ENCODE results near the gene PMPCA. TPM values are rescaled to one million over a fixed set of nuclear protein-coding genes. Genes with fewer than 3 reads are reported as not detected.

Gene PMPCA
- total RNA-seq, 1 donor from 2014 or later: 51.2 TPM

DNA sequence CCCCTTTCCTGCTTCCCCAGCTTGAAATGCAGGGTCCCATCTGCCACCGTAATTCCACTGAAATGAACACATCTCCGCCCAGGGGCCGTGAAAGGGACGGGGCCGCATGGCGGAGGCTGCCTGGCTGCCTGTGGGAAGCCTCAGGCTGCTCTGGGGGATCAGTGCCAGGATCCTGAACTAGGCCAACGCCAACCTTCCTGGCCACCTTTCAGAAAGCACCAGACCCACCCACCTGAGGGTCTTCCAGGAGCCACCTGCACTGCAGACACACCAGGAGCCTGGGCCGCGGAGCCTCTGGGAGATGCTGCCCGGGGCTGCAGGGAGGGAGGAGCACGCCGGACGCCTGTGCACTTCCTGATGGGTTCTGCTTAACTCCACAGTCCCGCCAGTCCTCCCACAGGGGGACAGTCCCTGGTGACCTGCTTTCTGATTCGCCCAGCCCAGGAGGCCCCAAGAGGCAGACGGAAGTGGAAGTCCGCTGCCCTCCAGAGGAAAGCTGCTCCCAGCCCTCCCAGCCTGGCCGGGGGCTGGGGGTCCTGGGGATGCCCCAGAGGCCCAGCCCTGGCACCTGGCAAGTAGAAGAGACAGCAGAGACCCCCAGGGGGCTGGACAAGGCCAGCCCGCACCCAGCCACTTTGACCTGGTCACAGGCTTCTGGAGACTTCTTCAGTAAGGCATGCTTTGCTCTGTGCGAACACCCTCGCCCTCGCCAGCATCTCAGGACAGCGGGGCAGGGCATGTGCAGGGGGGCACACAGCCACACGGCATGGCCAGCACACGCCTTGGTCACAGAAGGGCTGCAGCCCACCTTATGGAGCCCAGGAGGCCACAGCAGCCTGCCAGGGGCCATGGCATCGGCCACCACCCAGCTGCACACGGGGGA lies 36.9 kb upstream of the PMPCA start, which contains the start of gene CARD9:
Gene CARD9, minus strand, starts transcription at position 370 of the 883 bp plus-strand sequence. CDS start 1,591 bp downstream, outside the sequence.
- no peak for DNase-seq (ENCODE audit: low spot score)

DNA sequence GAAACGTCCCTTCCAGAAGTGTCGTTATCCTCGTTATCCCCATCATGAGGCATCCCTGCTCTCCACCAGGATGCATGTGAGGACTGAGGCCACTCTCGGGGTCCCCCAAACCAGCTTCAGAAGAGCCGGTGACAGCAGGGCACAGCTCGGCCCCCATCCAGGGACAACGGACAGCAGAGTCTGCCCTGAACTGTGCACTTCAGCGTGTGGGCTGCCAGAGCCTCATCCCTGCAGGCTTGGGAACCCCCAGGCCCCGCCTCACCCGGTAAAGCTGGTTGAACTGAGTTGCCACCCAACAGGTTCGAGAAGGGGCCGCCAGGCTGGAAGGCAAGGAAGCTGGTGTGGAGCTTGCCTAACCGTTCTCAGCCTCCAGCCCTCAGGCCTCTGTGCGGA lies 36.3 kb upstream of the PMPCA start:
- no peak for DNase-seq (ENCODE audit: low spot score)

DNA sequence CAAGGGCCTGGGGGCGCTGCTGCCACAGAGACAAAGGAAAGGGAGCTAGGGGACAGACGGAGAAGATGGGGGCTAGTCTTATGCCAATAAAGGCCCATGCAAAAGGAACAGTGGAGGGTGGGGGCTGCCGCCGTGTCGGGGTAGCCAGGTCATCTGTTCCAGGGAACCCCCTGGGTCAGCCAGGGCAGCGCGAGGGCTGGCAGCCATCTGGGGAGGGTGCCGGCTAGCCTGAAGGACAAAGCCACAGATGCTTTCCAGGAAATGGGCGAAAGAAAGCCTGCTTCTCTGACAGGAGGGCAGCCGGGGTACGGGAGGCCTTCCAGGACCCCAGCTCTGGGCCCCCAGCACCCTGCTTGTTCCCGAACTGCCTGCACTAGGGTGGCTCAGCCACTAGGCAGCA lies 35.4 kb upstream of the PMPCA start:
- DNase-seq (ENCODE audit: low spot score): no peak

DNA sequence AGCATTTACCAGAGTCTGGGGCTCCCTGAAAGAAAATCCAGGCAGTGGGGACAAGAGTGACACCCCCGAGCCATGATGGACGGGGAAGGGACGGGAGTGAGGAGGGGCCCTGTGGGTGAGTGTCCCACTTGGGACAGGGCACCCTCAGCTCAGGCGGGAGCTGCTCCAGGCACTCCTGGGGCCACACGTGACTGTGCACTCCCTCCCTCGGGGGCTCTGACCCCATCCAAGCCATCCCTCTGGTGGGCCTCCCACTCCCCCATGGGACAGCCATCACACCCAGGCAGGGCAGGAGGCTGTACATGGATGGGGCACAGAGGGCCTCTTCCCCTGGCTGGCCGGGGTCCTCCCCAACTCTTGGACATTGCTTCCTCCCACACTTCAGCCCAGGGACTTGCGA lies 34.0 kb upstream of the PMPCA start:
- DNase-seq (ENCODE audit: low spot score): no peak

DNA sequence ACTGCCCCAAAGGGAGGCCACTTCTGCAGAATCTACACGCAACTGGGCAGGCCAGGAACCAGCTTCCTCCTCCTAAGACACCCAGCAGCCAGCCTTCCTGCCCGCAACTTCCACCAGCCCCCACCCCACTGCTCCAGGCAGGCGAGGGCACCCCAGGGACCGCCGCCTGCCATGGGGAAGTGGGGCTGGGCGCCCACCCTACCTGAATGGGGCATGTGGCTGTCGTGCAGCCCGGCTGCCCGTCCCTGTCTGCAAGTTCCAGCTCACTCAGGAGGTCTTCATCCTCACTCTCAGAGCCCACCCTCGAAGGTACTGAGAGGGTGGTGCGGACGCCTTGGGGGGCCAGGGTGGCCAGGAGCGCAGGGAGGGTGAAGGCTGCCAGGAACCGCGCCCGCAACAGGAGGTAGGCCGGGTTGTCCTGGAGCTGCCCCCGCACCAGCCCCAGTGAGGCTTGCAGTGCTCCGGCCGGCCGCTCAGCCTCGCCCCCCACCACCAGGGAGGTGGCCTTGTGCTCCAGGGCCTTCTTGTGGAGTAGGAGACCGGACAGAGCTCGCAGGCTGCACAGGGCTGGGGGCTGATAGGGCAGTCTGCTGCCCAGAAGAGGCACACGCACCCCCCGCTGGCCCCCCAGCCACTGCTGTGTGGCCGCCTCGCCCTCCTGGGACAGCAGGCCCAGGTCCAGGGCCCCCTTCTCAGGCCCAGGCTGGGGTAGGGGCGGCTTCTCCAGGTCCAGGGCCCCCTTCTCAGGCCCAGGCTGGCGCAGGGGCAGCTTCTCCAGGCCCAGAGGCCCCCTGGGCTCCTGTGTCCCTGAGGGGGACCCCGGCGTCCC lies 32.9 kb upstream of the PMPCA start:
- no peak for DNase-seq (ENCODE audit: low spot score)

DNA sequence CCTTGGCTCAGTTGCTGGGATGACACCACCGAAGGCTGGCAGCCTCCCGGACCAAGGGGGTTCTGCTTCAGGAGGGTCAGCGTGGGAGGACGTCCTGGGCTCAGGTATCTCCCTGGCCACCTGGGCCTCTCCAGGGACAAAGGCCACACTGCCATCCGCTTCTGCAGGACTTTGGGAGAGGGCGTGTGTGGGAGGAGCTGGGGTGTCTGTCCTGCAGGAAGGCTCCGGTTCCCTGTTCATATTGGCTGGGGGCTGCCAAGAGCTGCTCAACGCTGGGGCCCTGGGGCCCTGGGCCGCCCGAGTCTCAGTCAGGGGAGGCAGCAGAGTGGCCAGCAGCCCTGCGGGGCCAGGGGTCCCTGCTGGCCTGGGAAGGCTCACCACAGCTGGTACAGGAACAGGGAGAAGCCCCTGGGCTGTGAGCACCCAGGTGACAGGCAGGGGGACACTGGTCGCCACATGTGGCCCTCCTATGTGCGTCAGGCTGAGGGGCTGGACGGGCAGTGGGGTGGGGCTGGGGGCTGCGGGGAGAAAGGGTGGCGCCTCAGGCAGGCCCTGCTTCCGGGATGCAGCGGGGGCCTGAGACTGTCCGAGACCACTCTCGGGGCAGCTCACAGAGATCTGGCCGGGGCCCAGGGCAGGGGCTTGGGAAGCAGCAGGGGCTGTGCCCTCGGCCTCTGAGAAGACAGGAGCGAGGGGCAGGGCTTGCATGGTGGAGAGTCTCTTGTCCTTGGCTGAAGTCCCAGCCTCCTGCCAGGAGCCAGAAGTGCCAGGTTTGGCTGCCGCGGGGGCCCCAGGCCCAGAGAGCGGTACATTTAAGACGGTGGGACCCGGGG lies 32.1 kb upstream of the PMPCA start:
- DNase-seq (ENCODE audit: low spot score): no peak

DNA sequence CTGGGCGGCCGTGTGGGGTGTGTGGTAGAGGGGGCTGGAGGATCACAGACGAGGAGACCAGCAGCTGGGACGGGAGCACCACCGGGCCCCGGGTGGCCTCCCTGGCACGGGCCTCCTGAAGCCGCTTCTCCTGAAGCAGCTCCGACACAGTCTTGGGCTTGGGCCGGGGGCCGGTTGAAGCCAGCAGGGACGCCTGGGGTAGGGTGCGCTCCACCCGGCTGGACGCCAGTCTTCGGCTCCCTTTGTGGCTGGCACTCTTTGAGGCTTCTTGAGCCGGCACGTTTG lies 31.5 kb upstream of the PMPCA start:
- DNase-seq (ENCODE audit: low spot score): no peak

DNA sequence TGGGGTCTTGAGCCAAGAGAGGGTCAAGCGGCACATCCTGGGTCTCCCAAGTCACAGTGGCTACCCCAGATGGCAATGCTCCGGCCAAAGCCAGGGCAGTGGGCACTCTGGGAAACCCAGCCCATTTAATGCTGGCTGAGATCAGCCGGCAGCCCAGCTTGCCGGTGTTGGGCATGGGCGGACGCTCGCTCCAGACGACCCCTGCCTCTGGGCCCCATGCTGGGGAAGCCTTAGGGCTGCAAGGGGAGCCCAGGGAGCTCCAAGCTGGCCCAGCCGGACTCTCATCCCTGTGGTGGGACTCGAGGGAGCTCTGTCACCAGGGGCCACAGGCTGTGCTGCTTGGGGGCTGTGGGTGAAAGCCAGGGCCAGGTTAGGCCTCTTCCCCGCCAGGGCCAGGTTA lies 31.1 kb upstream of the PMPCA start:
- no peak for DNase-seq (ENCODE audit: low spot score)

DNA sequence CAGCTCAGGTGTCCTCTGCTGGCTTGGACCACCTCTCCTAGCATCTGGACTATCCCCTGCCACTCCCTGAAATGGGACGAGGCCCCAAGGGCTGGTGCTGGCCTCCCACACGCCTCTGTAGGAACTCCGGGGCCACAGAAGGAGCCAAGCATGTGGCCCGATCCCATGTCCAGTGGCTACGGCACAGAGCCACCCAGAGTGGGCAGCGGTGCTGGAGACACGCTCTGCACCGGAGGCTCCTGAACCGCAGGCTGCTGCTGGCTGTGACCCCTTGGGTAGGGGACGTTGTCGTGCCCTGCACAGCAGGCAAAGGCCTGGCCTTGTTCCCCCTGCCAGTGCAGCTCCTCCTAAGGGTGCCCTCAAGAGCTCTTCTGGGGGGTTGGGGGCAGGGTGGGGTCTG lies 30.6 kb upstream of the PMPCA start:
- no peak for DNase-seq (ENCODE audit: low spot score)

DNA sequence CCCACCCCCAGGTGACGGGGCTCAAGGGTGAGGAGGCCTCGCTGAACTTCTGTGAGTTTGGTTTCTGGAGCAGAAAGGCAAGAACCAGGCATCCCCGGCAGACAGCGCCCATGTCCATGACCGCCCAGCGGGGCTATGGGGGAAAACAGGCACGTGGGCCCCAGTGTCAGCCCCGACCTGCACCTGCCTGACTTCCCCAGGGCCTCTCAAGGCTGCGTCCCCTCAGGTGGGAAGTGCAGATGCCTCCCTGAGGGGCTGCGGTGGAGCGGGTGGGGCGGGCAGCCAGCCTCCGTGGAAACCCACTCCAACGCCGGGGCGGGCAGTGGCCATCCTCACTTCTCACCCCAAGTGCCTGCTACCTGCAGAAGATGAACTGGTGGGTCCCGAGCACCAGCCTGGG lies 30.1 kb upstream of the PMPCA start:
- no peak for DNase-seq (ENCODE audit: low spot score)

DNA sequence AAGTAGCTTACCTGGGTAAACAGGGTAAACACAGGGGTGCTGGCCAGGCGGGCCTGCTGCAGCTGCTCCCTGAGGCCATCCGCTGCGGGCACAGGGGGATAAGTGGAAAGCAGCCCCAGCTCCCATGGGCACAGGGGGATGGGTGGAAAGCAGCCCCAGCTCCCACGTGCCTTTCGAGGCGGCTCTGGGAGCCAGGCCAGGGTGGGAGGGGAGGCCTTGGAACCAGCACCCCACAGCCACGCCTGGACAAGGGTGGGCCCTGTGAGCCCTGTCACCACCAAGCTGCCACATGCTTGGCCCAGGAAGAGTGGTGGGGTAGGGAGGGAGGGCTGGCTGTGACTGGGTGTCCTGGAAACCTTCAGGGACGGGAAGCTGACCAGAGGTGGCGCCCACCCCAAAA lies 29.1 kb upstream of the PMPCA start:
- no peak for DNase-seq (ENCODE audit: low spot score)

DNA sequence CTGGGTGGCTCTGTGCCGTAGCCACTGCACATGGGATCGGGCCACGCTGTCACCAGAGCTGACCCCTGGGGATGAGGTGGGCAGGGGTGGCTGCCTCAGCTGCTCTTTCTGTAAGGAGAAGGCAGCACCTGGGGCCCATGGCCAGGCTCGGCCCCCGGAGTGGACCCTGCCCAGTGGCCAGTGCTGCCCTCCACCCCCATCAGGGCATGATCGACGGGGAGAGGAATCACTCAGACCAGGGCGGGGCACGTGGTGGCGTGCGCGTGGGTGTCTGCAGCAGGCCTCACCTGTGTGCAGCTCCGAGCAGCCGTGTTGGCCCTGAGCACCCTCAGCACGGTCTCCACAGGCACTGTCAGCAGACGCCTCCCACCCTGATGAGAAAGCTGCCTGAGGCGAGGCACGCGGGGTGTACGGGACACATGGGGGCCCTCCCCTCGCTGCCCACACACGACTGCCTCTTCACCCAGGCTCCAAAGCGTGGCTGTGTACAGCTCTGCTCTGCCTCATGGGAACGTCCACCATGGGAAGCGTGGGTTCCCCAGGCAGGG lies 28.4 kb upstream of the PMPCA start:
- DNase-seq (ENCODE audit: low spot score): no peak

DNA sequence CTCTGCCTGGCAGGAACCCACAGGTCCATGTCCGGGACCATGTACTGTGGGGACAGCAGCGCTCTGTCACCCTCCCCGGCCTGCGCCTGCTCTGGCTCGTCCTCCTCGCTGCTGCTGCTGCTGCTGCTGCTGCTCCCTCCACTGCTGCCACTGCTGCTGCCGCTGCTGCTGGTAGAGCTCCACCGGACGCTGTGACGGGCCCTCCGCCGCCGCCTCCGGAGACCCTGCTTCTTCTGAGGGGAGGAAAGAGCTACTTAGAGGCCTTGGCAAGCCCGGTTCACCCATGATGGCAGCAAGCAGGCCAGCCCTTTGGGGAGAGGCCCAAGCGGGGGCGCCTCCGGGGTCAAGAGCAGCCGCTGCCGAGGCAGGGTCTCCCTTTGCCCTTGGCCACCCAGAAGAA lies 27.0 kb upstream of the PMPCA start:
- DNase-seq (ENCODE audit: low spot score): no peak

DNA sequence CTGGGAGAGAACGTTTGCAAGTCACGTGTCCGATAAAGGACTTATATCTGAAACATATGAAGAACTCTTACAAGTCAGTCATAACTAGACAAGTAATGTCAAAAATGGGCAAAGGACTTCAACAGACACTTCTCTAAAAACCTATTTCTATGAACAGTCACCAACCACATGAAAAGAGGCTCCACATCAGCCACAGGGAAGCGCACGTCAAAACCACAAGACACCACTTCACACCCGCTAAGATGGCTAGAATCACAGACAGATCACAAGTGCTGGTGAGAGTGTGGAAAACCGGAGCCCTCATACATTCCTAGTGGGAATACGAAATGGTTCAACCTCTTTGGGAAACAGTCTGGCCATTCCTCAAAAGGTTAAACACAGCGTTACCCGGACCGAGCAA lies 25.4 kb upstream of the PMPCA start:
- DNase-seq (ENCODE audit: low spot score): no peak

DNA sequence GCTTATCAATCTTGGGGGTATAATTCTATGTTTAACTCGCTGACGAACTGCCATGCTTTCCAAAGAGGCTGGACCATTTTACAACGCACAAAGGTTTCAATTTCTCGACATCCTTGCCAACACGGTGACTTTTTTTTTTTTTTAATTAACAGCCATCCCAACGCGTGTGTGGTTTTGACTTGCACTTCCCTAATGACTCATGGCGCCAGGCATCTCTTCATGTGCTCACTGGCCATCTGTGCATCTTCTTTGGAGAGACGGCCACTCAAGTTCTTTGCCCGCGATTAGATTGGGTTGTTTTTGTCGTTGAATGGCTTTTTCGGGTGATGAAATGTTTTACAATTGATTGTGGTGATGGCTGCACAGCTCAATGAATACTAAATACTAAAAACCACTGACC lies 24.4 kb upstream of the PMPCA start:
- no peak for DNase-seq (ENCODE audit: low spot score)

DNA sequence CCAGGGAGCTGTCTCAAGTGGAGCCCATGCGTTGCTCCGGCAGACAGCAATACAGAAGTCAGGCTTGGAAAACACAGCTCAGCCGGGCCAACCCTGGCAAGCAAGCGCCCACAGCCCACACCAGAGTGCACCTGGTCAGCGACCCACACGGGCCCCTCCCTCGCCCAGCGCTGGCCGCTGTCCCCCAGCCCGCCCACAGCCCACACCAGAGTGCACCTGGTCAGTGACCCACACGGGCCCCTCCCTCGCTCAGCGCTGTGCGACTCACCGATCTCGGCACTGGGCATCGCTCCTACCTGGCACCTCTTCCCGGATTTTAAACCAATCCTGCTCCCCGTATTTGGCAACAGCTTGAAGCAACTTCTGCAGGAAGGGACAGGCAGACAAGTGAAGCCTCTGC lies 23.2 kb upstream of the PMPCA start:
- no peak for DNase-seq (ENCODE audit: low spot score)

DNA sequence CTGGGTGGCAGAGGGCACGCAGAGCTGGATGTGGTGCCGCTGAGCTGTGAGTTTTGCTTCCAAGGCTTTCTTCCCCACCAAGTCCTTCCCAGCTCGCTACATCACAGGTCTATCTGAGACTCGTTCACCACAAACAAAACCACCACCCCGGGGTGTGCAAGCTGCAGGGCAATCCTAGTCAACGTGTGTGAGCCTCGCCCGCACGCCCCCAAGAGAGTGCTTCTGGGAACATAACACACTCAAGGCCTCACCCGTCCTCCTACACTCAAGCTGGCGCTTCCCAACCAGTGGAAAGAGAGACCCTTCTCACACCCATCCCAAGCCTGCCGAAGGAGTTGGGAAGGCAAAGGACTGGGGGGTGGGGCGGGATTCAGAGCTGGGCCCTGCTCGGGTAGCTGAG lies 21.1 kb upstream of the PMPCA start:
- DNase-seq (ENCODE audit: low spot score): no peak

DNA sequence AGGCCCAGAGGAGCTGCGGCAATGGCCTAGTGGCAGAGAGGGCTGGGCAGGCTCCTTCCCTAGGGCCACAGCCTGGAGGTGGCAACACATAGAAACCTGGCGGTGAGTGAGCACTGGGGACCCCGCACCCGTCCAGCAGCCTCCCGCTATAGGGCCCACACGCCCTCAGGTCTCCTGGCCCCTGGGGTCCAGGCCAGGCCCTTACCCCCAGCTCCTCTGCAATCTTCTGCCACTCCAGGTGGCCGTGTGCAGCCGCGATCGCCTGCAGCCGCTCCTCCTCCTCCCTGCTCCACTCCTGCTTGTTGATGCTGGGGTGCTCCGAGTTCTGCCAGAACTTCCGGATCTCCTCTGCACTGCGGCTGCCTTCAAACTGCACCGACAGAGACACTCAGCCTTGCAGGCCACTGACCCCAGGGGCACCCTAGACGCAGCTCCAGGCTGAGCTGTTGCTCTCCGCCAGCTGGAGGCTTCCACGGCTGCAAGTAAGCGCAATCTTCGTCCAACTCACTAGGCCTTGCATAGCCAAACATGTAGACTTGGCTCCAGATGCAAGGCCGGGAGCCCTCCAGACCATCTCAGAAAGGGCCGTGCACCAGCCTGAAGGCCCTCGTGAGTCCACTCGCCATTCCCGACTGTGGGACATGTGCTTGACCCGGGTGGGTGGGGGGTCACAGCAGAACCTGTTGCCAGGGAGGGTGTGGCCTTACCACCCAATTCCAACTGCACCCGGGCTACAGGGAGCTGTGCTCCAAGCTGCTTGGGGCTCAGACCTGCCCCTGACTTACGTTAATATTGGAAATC lies 18.5 kb upstream of the PMPCA start:
- no peak for DNase-seq (ENCODE audit: low spot score)

DNA sequence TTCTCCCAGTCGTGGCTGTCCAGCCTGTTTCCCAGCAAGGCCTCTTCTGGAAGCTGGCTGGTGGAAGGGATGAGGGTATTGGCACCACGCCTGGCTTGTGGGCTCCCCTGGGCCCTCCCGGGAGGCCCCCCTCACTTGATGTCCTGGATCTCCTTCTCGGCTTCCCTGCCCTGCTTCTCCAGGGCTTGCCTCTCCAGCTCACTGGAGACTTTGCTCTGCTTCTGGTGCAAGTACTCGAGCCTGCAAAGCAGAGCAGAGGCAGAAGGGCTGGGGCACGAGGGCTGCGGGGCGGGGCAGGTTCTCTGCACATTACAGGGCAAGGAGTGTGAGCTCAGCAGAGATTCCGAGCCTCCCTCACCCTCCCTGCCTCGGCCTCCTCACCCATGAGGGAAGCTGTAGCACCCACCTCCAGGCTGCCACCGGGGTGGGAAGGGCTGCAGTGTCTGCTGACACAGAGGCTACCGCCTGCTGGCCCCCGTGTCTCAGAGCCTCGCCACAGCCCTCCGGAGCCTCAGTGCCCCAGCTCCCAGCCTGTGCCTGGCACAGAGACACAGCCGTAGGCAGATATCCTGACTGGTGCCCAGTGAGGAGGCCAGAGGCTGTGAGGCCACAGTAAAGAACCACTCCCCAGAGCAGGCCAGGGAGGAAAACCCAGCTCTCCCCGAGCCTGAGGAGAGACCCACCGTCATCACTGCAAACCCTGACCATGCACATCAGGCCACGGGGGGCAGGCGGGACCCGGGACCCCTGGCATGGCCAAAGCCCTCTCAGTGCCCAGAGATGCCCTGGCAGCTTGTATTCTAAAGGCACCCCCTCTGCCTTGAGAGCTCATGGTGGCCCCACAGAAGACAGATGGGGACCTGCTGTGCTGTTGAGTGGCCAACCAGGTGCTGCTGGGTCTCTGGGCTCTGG lies 17.7 kb upstream of the PMPCA start:
- DNase-seq (ENCODE audit: low spot score): no peak

DNA sequence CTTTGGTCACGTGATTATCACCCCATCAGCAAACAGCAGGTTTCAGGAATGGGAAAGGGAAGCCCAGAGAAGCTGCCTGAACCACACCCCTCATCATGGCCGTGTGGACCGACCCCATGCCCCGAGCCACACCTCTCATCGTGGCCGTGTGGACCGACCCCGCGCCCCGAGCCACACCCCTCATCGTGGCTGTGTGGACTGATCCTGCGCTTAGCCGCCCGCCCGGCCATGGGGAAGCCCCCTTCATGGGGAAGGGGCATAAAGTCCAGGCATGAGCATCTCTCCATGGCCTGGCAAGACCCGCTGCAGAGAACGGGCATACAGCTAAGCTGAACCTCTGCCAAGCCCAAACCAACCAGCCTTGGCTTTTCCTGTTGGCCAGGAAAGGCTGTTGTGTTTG lies 16.9 kb upstream of the PMPCA start:
- DNase-seq (ENCODE audit: low spot score): no peak

Data from ureter (tissue), 1 donor.